HepG2 (cell line): ENCODE data around the gene ARFGAP2. TPM values are rescaled to one million over a fixed set of nuclear protein-coding genes. Genes with fewer than 3 reads are reported as not detected.

Experiments
- CSRNP1 ChIP-seq: sonication (generic); formaldehyde crosslinking; IDR thresholded peaks from 2 replicates; pipeline ENCODE4 v1.8.1; 2023; ENCODE audit warnings: mild to moderate bottlenecking, missing genetic modification reagents
- ELF3 ChIP-seq: IDR thresholded peaks from 2 replicates; pipeline ENCODE4 v1.6.1; 2016; ENCODE audit warnings: missing genetic modification reagents, missing compliant biosample characterization
- ETV6 ChIP-seq: sonication (generic); formaldehyde crosslinking; conservative IDR thresholded peaks from 2 replicates; pipeline ENCODE4 v1.4.0; 2020; ENCODE audit warnings: missing genetic modification reagents
- GTF3A ChIP-seq: sonication (generic); formaldehyde crosslinking; conservative IDR thresholded peaks from 2 replicates; pipeline ENCODE4 v1.4.0; 2020; ENCODE audit warnings: mild to moderate bottlenecking, missing genetic modification reagents
- LRRFIP1 ChIP-seq: sonication (generic); formaldehyde crosslinking; conservative IDR thresholded peaks from 2 replicates; pipeline ENCODE4 v1.4.0; 2020; ENCODE audit warnings: missing genetic modification reagents
- MED13 ChIP-seq: sonication (generic); formaldehyde crosslinking; IDR thresholded peaks from 2 replicates; pipeline ENCODE4 v1.5.0; 2020; ENCODE audit warnings: missing genetic modification reagents
- NONO ChIP-seq, 2 experiments: fragments of 450-650 bp in 1 of 2; sonication (generic) in 1 of 2; formaldehyde crosslinking in 1 of 2; IDR thresholded peaks in 1 of 2; conservative IDR thresholded peaks in 1 of 2; 2 replicates each; pipeline versions ENCODE4 v1.6.1 to v1.8.0; 2017 to 2022; ENCODE audit warnings: mild to moderate bottlenecking in 1 of 2, missing genetic modification reagents in 1 of 2, moderate library complexity in 1 of 2
- NRL ChIP-seq: sonication (generic); formaldehyde crosslinking; IDR thresholded peaks from 2 replicates; pipeline ENCODE4 v1.5.0; 2020; ENCODE audit warnings: missing genetic modification reagents, mild to moderate bottlenecking, moderate library complexity, borderline replicate concordance
- PHF20 ChIP-seq: sonication (generic); formaldehyde crosslinking; IDR thresholded peaks from 2 replicates; pipeline ENCODE4 v1.5.0; 2020; ENCODE audit warnings: mild to moderate bottlenecking, missing genetic modification reagents
- SALL1 ChIP-seq: sonication (generic); formaldehyde crosslinking; IDR thresholded peaks from 2 replicates; pipeline ENCODE4 v1.8.0; 2022; ENCODE audit warnings: mild to moderate bottlenecking, missing genetic modification reagents
- STAG1 ChIP-seq: sonication (generic); formaldehyde crosslinking; IDR thresholded peaks from 2 replicates; pipeline ENCODE4 v1.4.0; 2020; ENCODE audit warnings: missing genetic modification reagents
- TOE1 ChIP-seq: sonication (generic); formaldehyde crosslinking; IDR thresholded peaks from 2 replicates; pipeline ENCODE4 v1.4.0; 2020; ENCODE audit warnings: mild to moderate bottlenecking, missing genetic modification reagents
- ZBTB21 ChIP-seq: sonication (generic); formaldehyde crosslinking; IDR thresholded peaks from 2 replicates; pipeline ENCODE4 v1.4.0; 2020; ENCODE audit warnings: missing genetic modification reagents
- ZBTB34 ChIP-seq: sonication (generic); formaldehyde crosslinking; IDR thresholded peaks from 2 replicates; pipeline ENCODE4 v1.8.0; 2022; ENCODE audit warnings: mild to moderate bottlenecking, missing genetic modification reagents
- ZBTB42 ChIP-seq: sonication (generic); formaldehyde crosslinking; IDR thresholded peaks from 2 replicates; pipeline ENCODE4 v1.5.0; 2020; ENCODE audit warnings: mild to moderate bottlenecking, missing genetic modification reagents
- ZNF264 ChIP-seq: sonication (generic); formaldehyde crosslinking; IDR thresholded peaks from 2 replicates; pipeline ENCODE4 v1.4.0; 2020; ENCODE audit warnings: missing genetic modification reagents
- ZNF503 ChIP-seq: sonication (generic); formaldehyde crosslinking; IDR thresholded peaks from 2 replicates; pipeline ENCODE4 v1.4.0; 2020; ENCODE audit warnings: missing genetic modification reagents
- ZNF547 ChIP-seq: sonication (generic); formaldehyde crosslinking; IDR thresholded peaks from 2 replicates; pipeline ENCODE4 v1.5.1; 2020; ENCODE audit warnings: mild to moderate bottlenecking, missing genetic modification reagents
- ZNF598 ChIP-seq: sonication (generic); formaldehyde crosslinking; IDR thresholded peaks from 2 replicates; pipeline ENCODE4 v1.5.1; 2020; ENCODE audit warnings: mild to moderate bottlenecking, missing genetic modification reagents, borderline replicate concordance
- ZNF720 ChIP-seq: sonication (generic); formaldehyde crosslinking; IDR thresholded peaks from 2 replicates; pipeline ENCODE4 v1.4.0; 2020; ENCODE audit warnings: missing genetic modification reagents
- ZNF780A ChIP-seq: sonication (generic); formaldehyde crosslinking; IDR thresholded peaks from 2 replicates; pipeline ENCODE4 v1.8.0; 2022; ENCODE audit warnings: mild to moderate bottlenecking, missing genetic modification reagents, moderate library complexity
- ZNF891 ChIP-seq: sonication (generic); formaldehyde crosslinking; IDR thresholded peaks from 2 replicates; pipeline ENCODE4 v1.5.0; 2020; ENCODE audit warnings: mild to moderate bottlenecking, missing genetic modification reagents
- polyA plus RNA-seq, 8 experiments: library from polyadenylated mRNA; depleted of rRNA in 3 of 8; stranded (reverse) in 7 of 8; unstranded in 1 of 8; fragments of >200 nt; fragmentation: Illumina TruSeq in 4 of 8; extraction: Trizol in 4 of 8; gene quantifications; 2 replicates each; pipeline versions ENCODE4 v1.2.1 to v1.2.3, GENCODE V29; 2011 to 2016; ENCODE audit warnings: low read depth in 4 of 8, missing spikeins in 1 of 8, mixed read lengths in 1 of 8; ENCODE audit not compliant: insufficient read depth in 1 of 8
- total RNA-seq, 5 experiments: library from RNA; depleted of rRNA; stranded (reverse); fragments of >200 nt; fragmentation: Illumina TruSeq; extraction: Trizol; gene quantifications; 2 replicates each; pipeline ENCODE4 v1.2.3, GENCODE V29; 2016; ENCODE audit warnings: low read depth in 1 of 5

ARFGAP2 gene
- total and polyA plus RNA-seq, 2 of the 13 experiments (the other 11 are each of a cell fraction or from before 2014, with no cell fraction given), result 32.3 to 75.3 TPM

GRCh38 chr11:47177229-47177845 lies 658 bp upstream of the ARFGAP2 start (continued):
- TF ChIP-seq CSRNP1 (no peak), ZBTB34 (CRISPR knock-in tag) (no peak), ZNF264 (CRISPR knock-in tag) (no peak; the same call in 1 of the 2 replicates), NRL (CRISPR knock-in tag) (no peak), ZNF598 (CRISPR knock-in tag) (no peak), ZNF503 (CRISPR knock-in tag) (no peak), MED13 (CRISPR knock-in tag) (no peak), LRRFIP1 (CRISPR knock-in tag) (no peak), ZBTB21 (CRISPR knock-in tag) (no peak), STAG1 (CRISPR knock-in tag) (peak; percentile 63), ZNF780A (no peak), ELF3 (CRISPR knock-in tag) (no peak), SALL1 (CRISPR knock-in tag) (no peak), TOE1 (CRISPR knock-in tag) (no peak), ETV6 (no peak; the same call in 1 of the 2 replicates), ZNF720 (CRISPR knock-in tag) (no peak), ZNF547 (no peak), ZBTB42 (CRISPR knock-in tag) (no peak), ZNF891 (no peak), GTF3A (CRISPR knock-in tag) (no peak), PHF20 (CRISPR knock-in tag) (no peak), NONO (IDR thresholded peaks at IDR 0.05) (no peak), NONO (CRISPR knock-in tag; conservative IDR thresholded peaks at IDR 0.05) (no peak; the same call in 1 of the 2 replicates)
